K562 (cell line): ENCODE measurements around the gene ARHGAP26.

Source experiments
- ATF1 ChIP-seq, 2 experiments: fragments of 450-650 bp in 1 of 2; IDR thresholded peaks; 2 replicates each; pipeline ENCODE4 v1.6.1; 2016; ENCODE audit warnings: missing compliant biosample characterization in 1 of 2, missing genetic modification characterization in 1 of 2
- E2F6 ChIP-seq, 2 experiments: IDR thresholded peaks; 2 replicates each; pipeline ENCODE4 v1.6.1; 2011; ENCODE audit warnings: borderline replicate concordance in 1 of 2, control low read depth in 1 of 2, low read depth in 1 of 2, low read length in 1 of 2, mild to moderate bottlenecking in 1 of 2, mixed read lengths in 1 of 2, moderate library complexity in 1 of 2; ENCODE audit not compliant: insufficient read depth in 1 of 2, insufficient read length in 1 of 2, poor library complexity in 1 of 2, severe bottlenecking in 1 of 2; ENCODE audit errors: extremely low read depth in 1 of 2
- RFX5 ChIP-seq: IDR thresholded peaks from 2 replicates; pipeline ENCODE4 v1.6.1; 2011; ENCODE audit warnings: low read depth, mild to moderate bottlenecking, improper control_type of control experiment, low read length
- SMC3 ChIP-seq: conservative IDR thresholded peaks from 2 replicates; pipeline ENCODE4 v1.6.1; 2011; ENCODE audit warnings: low read depth, low read length, improper control_type of control experiment; ENCODE audit not compliant: insufficient read depth
- TCF7 ChIP-seq: sonication (generic); IDR thresholded peaks from 2 replicates; pipeline ENCODE4 v1.6.1; 2016; ENCODE audit warnings: antibody characterized with exemption, borderline replicate concordance
- YY1 ChIP-seq, 3 experiments: IDR thresholded peaks; 2 replicates each; pipeline ENCODE4 v1.6.1; 2011; ENCODE audit warnings: low read length in 2 of 3, mild to moderate bottlenecking in 2 of 3, moderate library complexity in 2 of 3, borderline replicate concordance in 1 of 3, control low read depth in 1 of 3, low read depth in 1 of 3; ENCODE audit not compliant: insufficient read depth in 3 of 3, insufficient replicate concordance in 2 of 3, control insufficient read depth in 1 of 3, insufficient read length in 1 of 3; ENCODE audit errors: extremely low read depth in 1 of 3
- ZNF398 ChIP-seq: fragments of 250-450 bp; sonication (Bioruptor Pico); IDR thresholded peaks from 2 replicates; pipeline ENCODE4 v1.8.0; 2021; ENCODE audit warnings: moderate library complexity, mild to moderate bottlenecking, inconsistent platforms

GRCh38 chr5:143065996-143066522 is 295.9 kb downstream of the ARHGAP26 start:
- no peak for TF ChIP-seq ZNF398 (CRISPR knock-in tag)
- no peak for TF ChIP-seq E2F6 (IDR thresholded peaks at IDR 0.05; ENCODE audit: borderline replicate concordance in 1 of 2, extremely low read depth in 1 of 2, insufficient read depth in 1 of 2, insufficient read length in 1 of 2, low read depth in 1 of 2, low read length in 1 of 2, poor library complexity in 1 of 2, severe bottlenecking in 1 of 2)
- no peak for TF ChIP-seq TCF7
- no peak for TF ChIP-seq SMC3
- TF ChIP-seq ATF1 (CRISPR knock-in tag; IDR thresholded peaks at IDR 0.05): no peak
- no peak for TF ChIP-seq ATF1 (tag; IDR thresholded peaks at IDR 0.05)
- no peak for TF ChIP-seq RFX5
- TF ChIP-seq YY1 (IDR thresholded peaks at IDR 0.05; ENCODE audit: borderline replicate concordance in 1 of 3, control insufficient read depth in 1 of 3, extremely low read depth in 1 of 3, insufficient read depth in 3 of 3, insufficient read length in 1 of 3, insufficient replicate concordance in 2 of 3, low read depth in 1 of 3, low read length in 2 of 3): no peak
